WI38 (cell line): ENCODE data around the gene UBE2R2.

Experiments
- H3K4me3 ChIP-seq: 2 replicates; pipeline ENCODE4 v1.5.1; 2011; ENCODE audit warnings: low read depth, mild to moderate bottlenecking, control low read depth, low read length
- TF ChIP-seq, protein P1 (sequence below): IDR thresholded peaks from 2 replicates; pipeline ENCODE4 v1.5.1; 2012; ENCODE audit warnings: low read depth, mild to moderate bottlenecking, control low read depth, low read length

The UBE2R2 gene

DNA sequence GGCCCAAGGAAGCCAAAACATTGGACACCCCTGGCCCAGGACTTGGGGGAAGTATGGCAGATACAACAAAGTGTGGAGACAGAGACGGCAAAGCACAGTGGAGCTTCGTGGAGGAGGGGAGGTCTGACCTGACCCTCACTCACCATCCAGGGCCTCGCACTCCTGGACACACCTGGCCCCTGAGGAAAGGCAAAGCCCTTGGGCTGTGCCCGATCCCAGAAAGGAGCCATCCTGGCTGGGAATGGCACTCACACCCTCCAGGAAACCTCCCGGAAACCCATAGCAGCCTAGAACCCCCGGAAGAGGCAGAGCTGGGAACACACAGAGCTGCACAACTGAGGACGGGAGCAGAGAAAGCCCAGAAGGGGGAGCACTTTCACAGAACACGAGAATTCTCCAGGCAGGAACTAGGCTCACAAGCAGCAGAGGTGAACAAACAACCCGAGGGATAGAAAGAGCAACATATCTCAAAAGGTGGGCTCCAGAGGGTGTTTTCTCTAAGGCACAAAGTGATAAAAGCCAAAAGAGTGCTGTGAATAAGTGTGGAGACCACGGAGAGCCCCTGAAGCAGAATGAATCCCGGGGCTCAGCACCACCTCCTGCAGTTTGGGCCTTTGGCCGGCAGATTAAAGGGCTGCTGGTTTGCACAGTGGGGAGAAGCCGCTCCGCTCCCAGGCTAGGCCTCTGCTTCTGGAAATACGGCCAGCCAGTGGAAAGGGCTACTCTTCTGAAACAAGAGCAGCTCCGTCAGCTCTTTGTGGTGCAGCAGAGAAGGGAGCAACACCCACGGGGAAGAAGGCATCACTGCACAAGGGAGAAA is 108.2 kb downstream of the UBE2R2 start:
- H3K4me3 ChIP-seq = no peak overlapping the region
- TF ChIP-seq, protein P1, sequence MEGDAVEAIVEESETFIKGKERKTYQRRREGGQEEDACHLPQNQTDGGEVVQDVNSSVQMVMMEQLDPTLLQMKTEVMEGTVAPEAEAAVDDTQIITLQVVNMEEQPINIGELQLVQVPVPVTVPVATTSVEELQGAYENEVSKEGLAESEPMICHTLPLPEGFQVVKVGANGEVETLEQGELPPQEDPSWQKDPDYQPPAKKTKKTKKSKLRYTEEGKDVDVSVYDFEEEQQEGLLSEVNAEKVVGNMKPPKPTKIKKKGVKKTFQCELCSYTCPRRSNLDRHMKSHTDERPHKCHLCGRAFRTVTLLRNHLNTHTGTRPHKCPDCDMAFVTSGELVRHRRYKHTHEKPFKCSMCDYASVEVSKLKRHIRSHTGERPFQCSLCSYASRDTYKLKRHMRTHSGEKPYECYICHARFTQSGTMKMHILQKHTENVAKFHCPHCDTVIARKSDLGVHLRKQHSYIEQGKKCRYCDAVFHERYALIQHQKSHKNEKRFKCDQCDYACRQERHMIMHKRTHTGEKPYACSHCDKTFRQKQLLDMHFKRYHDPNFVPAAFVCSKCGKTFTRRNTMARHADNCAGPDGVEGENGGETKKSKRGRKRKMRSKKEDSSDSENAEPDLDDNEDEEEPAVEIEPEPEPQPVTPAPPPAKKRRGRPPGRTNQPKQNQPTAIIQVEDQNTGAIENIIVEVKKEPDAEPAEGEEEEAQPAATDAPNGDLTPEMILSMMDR = peak; percentile 84

DNA sequence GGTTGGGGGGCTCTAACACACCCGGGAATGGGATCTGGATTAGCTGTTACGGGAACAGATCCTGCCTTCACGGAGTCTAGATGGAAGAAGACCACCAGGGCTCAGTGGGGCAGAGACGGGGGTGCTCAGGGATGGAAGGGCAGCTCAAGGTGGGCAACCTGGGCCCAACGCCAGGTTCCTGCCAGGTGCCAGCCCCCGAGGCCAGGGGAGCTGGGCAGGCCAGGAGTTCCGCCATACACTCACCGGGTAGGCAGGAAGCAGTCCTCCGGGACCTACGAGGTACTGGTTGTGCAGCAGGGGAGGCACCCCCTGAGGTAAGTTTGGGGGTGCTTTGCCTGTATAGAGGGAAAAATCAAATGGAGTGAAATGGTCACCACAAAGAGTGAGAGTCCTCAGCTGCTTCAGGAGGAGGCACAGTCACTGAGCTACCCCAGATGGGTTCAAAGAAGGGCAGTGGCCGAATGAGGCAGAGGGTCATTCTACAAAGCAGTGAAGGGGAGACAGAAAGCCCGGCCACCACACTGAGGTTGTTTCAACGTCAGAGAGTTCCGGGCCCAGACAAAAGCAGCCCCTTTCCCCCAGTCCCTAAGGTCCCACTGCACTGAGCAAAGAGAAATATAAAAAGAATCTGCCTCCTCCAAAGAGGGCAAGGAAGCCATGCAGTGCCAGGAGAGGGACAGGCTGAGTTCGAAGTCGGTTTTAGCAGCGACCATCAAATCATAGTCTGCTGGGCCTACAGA is 110.0 kb downstream of the UBE2R2 start:
- H3K4me3 ChIP-seq = no peak overlapping the region
- TF ChIP-seq, protein P1 = no peak

DNA sequence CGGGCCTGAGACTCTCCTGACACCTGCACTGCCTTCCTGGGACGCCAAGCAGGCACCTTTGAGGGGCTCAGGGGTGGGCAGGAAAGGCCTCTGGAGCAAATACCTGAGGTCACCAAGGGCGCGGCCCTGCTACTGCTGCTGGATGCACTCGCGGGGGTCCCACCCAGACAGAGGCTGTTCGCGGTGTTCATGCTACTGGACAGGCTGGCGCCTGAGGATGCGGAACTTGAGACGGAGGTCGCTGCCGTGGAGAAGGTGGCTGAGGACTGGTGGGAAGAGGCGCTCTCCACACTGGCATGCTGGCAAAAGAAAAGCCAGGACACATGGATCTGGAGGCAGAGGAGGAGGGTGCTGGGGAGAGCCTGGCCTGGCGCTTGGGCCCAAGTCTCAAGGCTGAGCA is 110.7 kb downstream of the UBE2R2 start:
- H3K4me3 ChIP-seq = no peak overlapping the region
- TF ChIP-seq, protein P1 = no peak

DNA sequence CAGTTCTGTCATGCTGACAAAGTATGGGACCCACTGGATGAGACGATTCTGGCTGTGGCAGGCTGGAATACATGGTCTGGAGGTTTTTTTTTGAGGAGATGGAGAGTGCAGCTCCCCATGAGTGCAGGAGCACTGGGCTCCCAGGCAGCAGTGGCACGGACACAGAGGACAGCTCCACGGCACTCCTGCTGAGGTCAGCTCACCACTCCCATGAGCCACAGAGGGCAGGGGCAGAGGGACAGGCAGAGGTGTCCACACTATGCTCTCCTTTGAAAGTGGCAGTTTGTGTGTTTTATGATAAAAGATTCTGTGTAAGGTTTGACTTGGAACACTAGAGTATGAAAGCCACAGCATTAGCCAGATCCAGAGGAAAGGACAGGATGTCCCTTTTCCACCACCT is 114.4 kb downstream of the UBE2R2 start:
- TF ChIP-seq, protein P1 = no peak
- H3K4me3 ChIP-seq = no peak overlapping the region

DNA sequence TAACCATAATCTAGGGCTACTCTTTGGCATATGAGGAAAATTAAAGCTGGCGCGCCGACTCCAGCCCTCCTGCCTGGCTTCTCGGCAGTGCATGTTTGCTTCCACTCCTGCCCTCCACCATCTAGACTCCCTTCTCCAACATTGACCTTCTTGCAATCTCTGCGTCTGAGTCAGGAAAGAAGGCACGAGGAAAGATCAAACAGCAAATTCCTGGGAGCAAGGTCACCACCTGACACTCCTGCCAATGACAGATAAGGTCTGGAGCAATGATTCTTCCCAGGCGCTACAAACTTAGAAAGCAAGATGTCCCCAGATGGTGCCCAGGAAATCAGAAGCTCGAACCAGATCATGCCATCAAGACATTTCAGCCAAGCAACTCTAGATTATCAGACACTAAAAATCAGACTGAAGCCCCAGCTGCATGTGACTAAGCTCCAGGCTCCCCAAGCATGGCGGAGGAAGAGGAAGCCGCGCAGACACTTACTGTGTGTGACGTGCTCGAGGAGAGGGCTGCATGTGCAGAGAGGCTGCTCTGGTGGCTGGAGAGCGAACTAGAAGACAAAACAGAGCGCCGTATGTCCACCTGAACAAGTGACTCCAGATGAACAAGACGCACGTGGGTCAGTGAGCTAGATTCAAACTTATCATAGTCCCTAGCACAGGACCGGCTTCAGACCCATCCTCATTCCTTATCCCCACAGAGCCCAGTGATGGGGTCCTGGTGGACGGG is 115.3 kb downstream of the UBE2R2 start:
- TF ChIP-seq, protein P1 = no peak

DNA sequence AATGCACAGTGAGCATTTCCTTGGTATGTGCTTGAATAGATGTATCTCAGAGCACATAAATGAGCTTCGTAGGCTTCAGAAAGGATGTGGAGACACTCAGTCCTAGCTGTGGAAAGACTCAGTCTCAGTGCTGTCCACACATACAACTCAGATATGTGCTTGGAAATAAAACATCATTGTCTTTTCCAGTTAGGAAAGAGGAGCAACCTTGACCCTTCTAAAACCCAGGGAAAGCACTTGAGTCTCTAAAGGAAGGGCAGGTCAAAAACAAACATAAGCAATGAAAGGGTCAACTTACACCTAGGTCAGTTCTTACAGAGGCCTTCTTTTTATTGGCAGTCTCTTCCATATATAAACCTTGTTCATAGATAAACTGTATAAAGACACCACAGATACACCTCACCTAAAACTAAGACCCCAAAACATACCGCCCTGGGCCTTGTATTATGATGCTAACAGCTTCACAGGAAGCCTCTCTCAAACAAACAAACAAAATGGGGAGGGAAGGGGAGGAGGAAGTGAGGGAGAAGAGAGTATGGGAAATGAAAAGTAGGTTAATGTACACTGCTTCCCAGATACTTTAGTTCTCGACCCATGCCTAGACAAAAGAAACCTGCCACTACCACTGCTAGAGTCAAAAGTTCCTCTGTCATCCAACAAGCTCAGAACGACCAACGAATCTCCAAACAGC is 117.4 kb downstream of the UBE2R2 start:
- TF ChIP-seq, protein P1 = no peak
- H3K4me3 ChIP-seq = no peak overlapping the region

More for the DNA sequence above, 115.3 kb downstream of the UBE2R2 start:
- no peak overlapping the region for H3K4me3 ChIP-seq
